ENCODE data around the gene LY6G6C. TPM values are rescaled to one million over a fixed set of nuclear protein-coding genes. Genes with fewer than 3 reads are reported as not detected.

The LY6G6C gene
- total and polyA plus RNA-seq, 12 donors: not detected

DNA sequence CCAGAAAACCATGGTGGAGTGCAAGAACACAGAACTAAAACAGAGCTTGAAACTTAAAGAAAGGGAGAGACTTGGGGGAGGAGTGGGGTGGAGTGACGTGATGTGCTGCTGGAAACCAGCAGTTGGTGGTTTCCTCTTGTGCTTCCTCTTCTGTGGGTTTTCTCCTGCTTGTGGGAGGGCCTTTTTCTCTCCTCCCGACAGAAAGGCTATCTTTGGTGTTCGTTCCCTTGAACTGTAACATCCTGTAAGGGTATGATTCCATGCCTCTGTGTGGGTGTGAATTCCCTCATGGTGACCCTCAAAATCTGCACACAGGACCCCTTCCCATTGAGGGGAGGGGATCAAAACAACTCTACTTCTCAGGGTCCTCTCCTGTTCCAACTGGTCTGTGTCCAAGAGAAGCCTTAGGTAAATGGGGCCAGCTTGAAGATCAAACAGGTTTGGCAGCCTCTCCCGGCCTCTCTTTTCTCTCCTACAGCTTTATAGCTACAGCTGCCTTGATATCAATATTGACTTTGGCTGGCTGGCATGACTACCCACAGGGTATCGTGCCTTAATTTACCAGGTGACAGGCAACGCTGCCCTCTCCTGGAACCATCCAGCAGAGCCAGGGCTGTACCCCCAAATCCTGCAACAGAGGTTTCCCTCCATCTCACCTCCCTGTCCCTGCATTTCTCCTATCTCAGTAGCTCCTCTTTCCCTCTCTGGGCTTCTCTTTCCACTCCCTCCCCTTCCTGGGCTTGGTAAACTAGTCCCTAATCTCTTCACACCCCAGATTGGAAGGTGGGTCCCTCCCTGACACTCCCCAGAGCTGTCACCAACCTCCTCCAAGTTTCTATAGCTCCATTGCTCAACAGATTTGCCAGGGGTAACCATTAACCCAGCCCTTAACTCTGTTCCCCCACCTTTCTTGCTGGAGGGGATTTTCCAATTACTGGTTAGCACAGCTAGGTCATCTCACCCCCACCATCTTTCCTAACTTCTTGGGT is 16.7 kb upstream of the LY6G6C start:
- Histone ChIP-seq H3K9me3 (no peaks in the 10 kb centered on the region), H3K4me1 (peaks cover 7 to 56% (median 54%) of the 10 kb centered on the region in 9 donors), H3K4me3 (peak overlapping the region in 3 of 10 donors; percentile 15 to 94 (median 82)), H3K27me3 (no peaks in the 10 kb centered on the region), H3K36me3 (peaks cover 0 to 33% (median 9%) of the 10 kb centered on the region in 9 donors), H3K27ac (peak overlapping the region in 9 of 10 donors; percentile 53 to 98 (median 96))
- TF ChIP-seq, protein P1, sequence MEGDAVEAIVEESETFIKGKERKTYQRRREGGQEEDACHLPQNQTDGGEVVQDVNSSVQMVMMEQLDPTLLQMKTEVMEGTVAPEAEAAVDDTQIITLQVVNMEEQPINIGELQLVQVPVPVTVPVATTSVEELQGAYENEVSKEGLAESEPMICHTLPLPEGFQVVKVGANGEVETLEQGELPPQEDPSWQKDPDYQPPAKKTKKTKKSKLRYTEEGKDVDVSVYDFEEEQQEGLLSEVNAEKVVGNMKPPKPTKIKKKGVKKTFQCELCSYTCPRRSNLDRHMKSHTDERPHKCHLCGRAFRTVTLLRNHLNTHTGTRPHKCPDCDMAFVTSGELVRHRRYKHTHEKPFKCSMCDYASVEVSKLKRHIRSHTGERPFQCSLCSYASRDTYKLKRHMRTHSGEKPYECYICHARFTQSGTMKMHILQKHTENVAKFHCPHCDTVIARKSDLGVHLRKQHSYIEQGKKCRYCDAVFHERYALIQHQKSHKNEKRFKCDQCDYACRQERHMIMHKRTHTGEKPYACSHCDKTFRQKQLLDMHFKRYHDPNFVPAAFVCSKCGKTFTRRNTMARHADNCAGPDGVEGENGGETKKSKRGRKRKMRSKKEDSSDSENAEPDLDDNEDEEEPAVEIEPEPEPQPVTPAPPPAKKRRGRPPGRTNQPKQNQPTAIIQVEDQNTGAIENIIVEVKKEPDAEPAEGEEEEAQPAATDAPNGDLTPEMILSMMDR (IDR thresholded peaks at IDR 0.05): peak in 3 of 9 donors; percentile 14 to 33 (median 20)
- WGBS, 2 donors: 40 to 44% methylated on average over 6 of the region's 6 CpGs
- ATAC-seq (peak in 2 of 8 donors; percentile 4 to 21), DNase-seq (peak in 1 of 2 donors; percentile 63)
- intact Hi-C loops (cut with DNase I): loop anchor here in 6 of 10 donors (5.0 to 10.0 kb wide), 6 partner anchors 56 to 97 kb away; partner anchors contain the start of genes HSPA1B (in 1 of the 6), LY6G5C (in 1 of the 6) and VARS1 (in 1 of the 6)

DNA sequence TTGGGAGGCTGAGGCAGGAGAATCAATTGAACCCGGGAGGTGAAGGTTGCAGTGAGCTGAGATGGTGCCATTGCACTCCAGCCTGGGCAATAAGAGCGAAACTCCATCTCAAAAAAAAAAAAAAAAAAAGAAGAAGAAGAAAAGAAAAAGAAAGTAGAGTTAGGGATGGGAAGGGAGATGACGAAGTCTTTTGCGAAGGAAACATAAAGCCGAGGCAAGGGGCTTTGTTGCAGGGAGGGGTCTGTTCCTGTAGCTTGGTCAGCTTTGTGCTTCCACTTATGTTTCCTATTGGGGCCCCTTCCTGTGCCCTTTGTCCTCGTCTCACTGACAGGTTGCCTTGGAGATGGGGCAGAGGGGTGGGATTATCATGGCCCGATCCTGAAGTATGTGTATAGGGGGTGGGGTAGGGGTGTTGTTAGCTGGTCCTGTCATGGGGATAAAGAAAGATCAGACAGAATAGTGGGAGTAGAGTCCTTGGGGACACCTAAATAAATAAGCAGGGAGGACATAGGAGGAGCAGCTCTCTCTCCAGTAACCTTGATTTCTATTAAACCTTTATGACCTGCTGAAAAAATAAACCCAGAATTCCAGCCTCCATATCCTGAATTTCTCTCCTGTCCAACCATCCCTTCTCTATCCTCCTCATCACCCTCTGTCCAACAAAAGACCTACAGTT is 15.9 kb upstream of the LY6G6C start:
- intact Hi-C loops (cut with DNase I): loop anchor here in 6 of 10 donors (5.0 to 10.0 kb wide), 6 partner anchors 55 to 97 kb away; partner anchors contain the start of genes HSPA1B (in 1 of the 6), LY6G5C (in 1 of the 6) and VARS1 (in 1 of the 6)
- Histone ChIP-seq H3K4me3 (peak overlapping the region in 5 of 10 donors; percentile 66 to 94 (median 82)), H3K36me3 (peaks cover 0 to 33% (median 17%) of the 10 kb centered on the region in 9 donors), H3K9me3 (no peaks in the 10 kb centered on the region), H3K27me3 (no peaks in the 10 kb centered on the region), H3K27ac (peak overlapping the region in 9 of 10 donors; percentile 53 to 98 (median 96)), H3K4me1 (peaks cover 7 to 64% (median 55%) of the 10 kb centered on the region in 9 donors)
- WGBS, 2 donors: 56 to 58% methylated on average over 7 of the region's 7 CpGs
- ATAC-seq (no peak), DNase-seq (peak in 1 of 2 donors; percentile 23)
- TF ChIP-seq, protein P1 (IDR thresholded peaks at IDR 0.05): no peak

DNA sequence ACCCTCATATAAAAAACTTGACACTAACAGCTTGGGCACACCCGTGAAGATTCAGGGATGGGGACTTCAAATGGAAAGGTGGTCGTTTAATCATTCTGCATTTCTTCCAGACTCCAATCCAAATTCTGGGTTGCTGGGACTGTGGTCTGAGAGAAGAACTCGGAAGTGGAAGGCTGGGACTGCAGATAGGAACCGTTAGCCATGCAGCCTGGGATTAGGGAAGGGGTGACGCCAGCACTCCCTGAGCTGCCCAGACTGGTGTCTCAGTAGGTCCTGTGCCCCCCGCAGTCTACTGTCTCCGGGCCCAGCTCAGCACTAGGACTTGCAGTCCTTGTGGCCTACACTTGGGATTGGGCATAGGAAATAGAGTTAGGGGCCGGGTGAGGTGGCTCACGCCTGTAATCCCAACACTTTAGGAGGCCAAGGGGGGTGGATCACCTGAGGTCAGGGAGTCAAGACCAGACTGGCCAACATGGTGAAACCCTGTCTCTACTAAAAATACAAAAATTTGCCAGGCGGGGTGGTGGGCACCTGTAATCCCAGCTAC is 15.3 kb upstream of the LY6G6C start:
- H3K4me1 ChIP-seq: peaks cover 7 to 71% (median 60%) of the 10 kb centered on the region in 9 donors
- H3K9me3 ChIP-seq: no peaks in the 10 kb centered on the region
- H3K36me3 ChIP-seq: peaks cover 0 to 33% (median 23%) of the 10 kb centered on the region in 9 donors
- intact Hi-C loops (cut with DNase I): loop anchor here in 6 of 10 donors (1.0 to 10.0 kb wide), 7 partner anchors 55 to 98 kb away; partner anchors contain the start of genes HSPA1B (in 1 of the 6), LY6G5C (in 1 of the 6) and VARS1 (in 1 of the 6)
- TF ChIP-seq, protein P1 (IDR thresholded peaks at IDR 0.05): no peak
- peak overlapping the region; percentile 62 to 94 (median 70) for H3K4me3 ChIP-seq
- 40% methylated on average over 10 of the region's 10 CpGs for WGBS, 2 donors
- no peak for ATAC-seq
- DNase-seq: no peak
- H3K27me3 ChIP-seq: no peaks in the 10 kb centered on the region
- H3K27ac ChIP-seq: peak overlapping the region; percentile 85 to 98 (median 94)

Measured in heart right ventricle (tissue), 16 donors.